T-helper 1 cell treated with Interleukin-12 subunit alpha and Interleukin-12 subunit beta and Interleukin-4 antibody, amounts not matched to agents 30 μg/mL and 1 μg/mL, for 36 hours (primary cell): ENCODE results near the gene TRIM58.

Source experiments
- H3K27ac Mint-ChIP-seq: one replicate; pipeline ENCODE4 v1.8.0; 2021; ENCODE audit warnings: mild to moderate bottlenecking, mixed read lengths
- H3K27me3 Mint-ChIP-seq: one replicate; pipeline ENCODE4 v1.8.0; 2021; ENCODE audit warnings: low read depth, mixed read lengths
- H3K36me3 Mint-ChIP-seq: one replicate; pipeline ENCODE4 v1.8.0; 2021; ENCODE audit warnings: low read depth, mixed read lengths
- H3K4me1 Mint-ChIP-seq: one replicate; pipeline ENCODE4 v1.8.0; 2021; ENCODE audit warnings: low read depth, mixed read lengths
- H3K4me3 Mint-ChIP-seq: one replicate; pipeline ENCODE4 v1.8.0; 2021; ENCODE audit warnings: mild to moderate bottlenecking, moderate library complexity, mixed read lengths
- H3K9me3 Mint-ChIP-seq: one replicate; pipeline ENCODE4 v1.8.0; 2021; ENCODE audit warnings: mixed read lengths

The TRIM58 gene

GRCh38 chr1:247857069-247857984 lies at the start of gene TRIM58:
TRIM58 (plus strand) TSS chr1:247857187; CDS start chr1:247857247, 60 bp downstream.
- H3K36me3 Mint-ChIP-seq, result no peaks in the 10 kb centered on the region
- H3K9me3 Mint-ChIP-seq, result no peaks in the 10 kb centered on the region
- peaks cover 9% of the 10 kb centered on the region for H3K4me1 Mint-ChIP-seq
- peaks cover 53% of the 10 kb centered on the region for H3K27me3 Mint-ChIP-seq
- peak within 1 kb of the TSS; percentile 83 for H3K4me3 Mint-ChIP-seq
- H3K27ac Mint-ChIP-seq, result peak within 1 kb of the TSS; percentile 66

GRCh38 chr1:247812637-247813036 lies 44.4 kb upstream of the TRIM58 start:
- no peaks in the 10 kb centered on the region for H3K4me1 Mint-ChIP-seq
- H3K4me3 Mint-ChIP-seq, result no peak overlapping the region
- H3K9me3 Mint-ChIP-seq, result no peaks in the 10 kb centered on the region
- no peaks in the 10 kb centered on the region for H3K36me3 Mint-ChIP-seq
- no peak overlapping the region for H3K27ac Mint-ChIP-seq
- no peaks in the 10 kb centered on the region for H3K27me3 Mint-ChIP-seq

- no peak overlapping the region for H3K27ac Mint-ChIP-seq
- H3K27me3 Mint-ChIP-seq, result no peaks in the 10 kb centered on the region
- no peaks in the 10 kb centered on the region for H3K9me3 Mint-ChIP-seq
- H3K4me3 Mint-ChIP-seq, result no peak overlapping the region
- no peaks in the 10 kb centered on the region for H3K4me1 Mint-ChIP-seq
- H3K36me3 Mint-ChIP-seq, result no peaks in the 10 kb centered on the region
Measured at GRCh38 chr1:247822060-247822459, 34.9 kb upstream of the TRIM58 start.

GRCh38 chr1:247824023-247824422 lies 33.0 kb upstream of the TRIM58 start, which contains the start of gene OR14A16:
OR14A16 (minus strand) TSS chr1:247824119; CDS start chr1:247815729, 8,390 bp downstream.
- no peaks in the 10 kb centered on the region for H3K9me3 Mint-ChIP-seq
- H3K4me3 Mint-ChIP-seq, result no peak within 1 kb of the TSS
- H3K27me3 Mint-ChIP-seq, result no peaks in the 10 kb centered on the region
- H3K4me1 Mint-ChIP-seq, result no peaks in the 10 kb centered on the region
- no peak within 1 kb of the TSS for H3K27ac Mint-ChIP-seq
- no peaks in the 10 kb centered on the region for H3K36me3 Mint-ChIP-seq

- Mint-ChIP-seq H3K9me3 (no peaks in the 10 kb centered on the region), H3K4me3 (no peak overlapping the region), H3K27ac (no peak overlapping the region), H3K36me3 (no peaks in the 10 kb centered on the region), H3K4me1 (no peaks in the 10 kb centered on the region), H3K27me3 (no peaks in the 10 kb centered on the region)
Measured at GRCh38 chr1:247825362-247825761, 31.6 kb upstream of the TRIM58 start.

GRCh38 chr1:247829656-247830055 lies 27.3 kb upstream of the TRIM58 start:
- Mint-ChIP-seq H3K4me1 (no peaks in the 10 kb centered on the region), H3K27ac (no peak overlapping the region)

GRCh38 chr1:247833601-247834000 lies 23.4 kb upstream of the TRIM58 start:
- no peaks in the 10 kb centered on the region for H3K9me3 Mint-ChIP-seq
- H3K4me1 Mint-ChIP-seq, result no peaks in the 10 kb centered on the region
- H3K36me3 Mint-ChIP-seq, result no peaks in the 10 kb centered on the region
- no peaks in the 10 kb centered on the region for H3K27me3 Mint-ChIP-seq
- no peak overlapping the region for H3K4me3 Mint-ChIP-seq
- H3K27ac Mint-ChIP-seq, result no peak overlapping the region

More at GRCh38 chr1:247829656-247830055, 27.3 kb upstream of the TRIM58 start:
- Mint-ChIP-seq H3K27me3 (no peaks in the 10 kb centered on the region), H3K36me3 (no peaks in the 10 kb centered on the region), H3K4me3 (no peak overlapping the region), H3K9me3 (no peaks in the 10 kb centered on the region)

- Mint-ChIP-seq H3K36me3 (no peaks in the 10 kb centered on the region), H3K4me3 (no peak overlapping the region), H3K27me3 (no peaks in the 10 kb centered on the region), H3K9me3 (no peaks in the 10 kb centered on the region), H3K27ac (no peak overlapping the region), H3K4me1 (no peaks in the 10 kb centered on the region)
Measured at GRCh38 chr1:247840818-247841217, 16.2 kb upstream of the TRIM58 start.

- no peaks in the 10 kb centered on the region for H3K4me1 Mint-ChIP-seq
- H3K9me3 Mint-ChIP-seq, result no peaks in the 10 kb centered on the region
- H3K4me3 Mint-ChIP-seq, result no peak within 1 kb of the TSS
- H3K36me3 Mint-ChIP-seq, result no peaks in the 10 kb centered on the region
- H3K27me3 Mint-ChIP-seq, result no peaks in the 10 kb centered on the region
- no peak within 1 kb of the TSS for H3K27ac Mint-ChIP-seq
Measured at GRCh38 chr1:247841796-247842195, 15.2 kb upstream of the TRIM58 start, which contains the start of gene OR11L1. OR11L1 (minus strand) TSS chr1:247841896; CDS start chr1:247841896, 0 bp downstream.

- H3K4me3 Mint-ChIP-seq, result no peak overlapping the region
- no peaks in the 10 kb centered on the region for H3K36me3 Mint-ChIP-seq
- no peak overlapping the region for H3K27ac Mint-ChIP-seq
- no peaks in the 10 kb centered on the region for H3K27me3 Mint-ChIP-seq
- H3K4me1 Mint-ChIP-seq, result no peaks in the 10 kb centered on the region
- H3K9me3 Mint-ChIP-seq, result no peaks in the 10 kb centered on the region
Measured at GRCh38 chr1:247843411-247843810, 13.6 kb upstream of the TRIM58 start.

GRCh38 chr1:247845011-247845692 lies 11.8 kb upstream of the TRIM58 start:
- Mint-ChIP-seq H3K4me1 (no peaks in the 10 kb centered on the region), H3K4me3 (no peak overlapping the region)

GRCh38 chr1:247845693-247846017 lies 11.3 kb upstream of the TRIM58 start:
- Mint-ChIP-seq H3K27me3 (no peaks in the 10 kb centered on the region), H3K27ac (no peak overlapping the region), H3K4me3 (no peak overlapping the region), H3K4me1 (no peaks in the 10 kb centered on the region), H3K9me3 (no peaks in the 10 kb centered on the region), H3K36me3 (no peaks in the 10 kb centered on the region)

More at GRCh38 chr1:247845011-247845692, 11.8 kb upstream of the TRIM58 start:
- Mint-ChIP-seq H3K27me3 (no peaks in the 10 kb centered on the region), H3K27ac (no peak overlapping the region), H3K9me3 (no peaks in the 10 kb centered on the region), H3K36me3 (no peaks in the 10 kb centered on the region)

- no peaks in the 10 kb centered on the region for H3K36me3 Mint-ChIP-seq
Measured at GRCh38 chr1:247848346-247848745, 8.6 kb upstream of the TRIM58 start.

GRCh38 chr1:247849616-247850015 lies 7.4 kb upstream of the TRIM58 start:
- Mint-ChIP-seq H3K4me1 (no peaks in the 10 kb centered on the region), H3K27ac (no peak overlapping the region), H3K4me3 (no peak overlapping the region), H3K27me3 (peaks cover 5% of the 10 kb centered on the region), H3K9me3 (no peaks in the 10 kb centered on the region), H3K36me3 (no peaks in the 10 kb centered on the region)

More at GRCh38 chr1:247848346-247848745, 8.6 kb upstream of the TRIM58 start:
- Mint-ChIP-seq H3K27me3 (no peaks in the 10 kb centered on the region), H3K4me1 (no peaks in the 10 kb centered on the region), H3K27ac (no peak overlapping the region), H3K9me3 (no peaks in the 10 kb centered on the region), H3K4me3 (no peak overlapping the region)
